Astrocyte (in vitro differentiated cells and primary cell): ENCODE measurements around the gene SCT.

Experiments used
- CTCF ChIP-seq: IDR thresholded peaks from 2 replicates; pipeline ENCODE4 v1.5.1; 2011; ENCODE audit warnings: low read depth, mild to moderate bottlenecking, inconsistent platforms, low read length, moderate library complexity; ENCODE audit not compliant: insufficient read depth
- EZH2 ChIP-seq: IDR thresholded peaks from 2 replicates; pipeline ENCODE4 v1.6.1; 2012; ENCODE audit warnings: mild to moderate bottlenecking, low read length, inconsistent platforms; ENCODE audit not compliant: insufficient read depth

- TF ChIP-seq EZH2: no peak
- no peak for TF ChIP-seq CTCF
Observed at GRCh38 chr11:577611-577894, 49.4 kb downstream of the SCT start.
